HEK293 (cell line): Measurements from ENCODE around the gene CACUL1.

Experiments used
- CTCF ChIA-PET: fragments of 350-600 bp; formaldehyde crosslinking; extraction: SDS; loops from one replicate; lab custom pipeline; 2021; ENCODE audit warnings: antibody characterized with exemption; lab: Yijun Ruan, JAX
- POLR2A ChIA-PET: fragments of 300-600 bp; formaldehyde crosslinking; extraction: SDS; loops from one replicate; lab custom pipeline; 2020; ENCODE audit warnings: antibody characterized with exemption, inconsistent platforms; lab: Yijun Ruan, JAX
- H3K27ac ChIP-seq: fragments of 200-500 bp; sonication (Bioruptor generic); 2 replicates; pipeline ENCODE4 v1.5.1; 2014; ENCODE audit warnings: low read depth, low read length, control low read depth, inconsistent platforms; ENCODE audit errors: extremely low read depth
- H3K36me3 ChIP-seq, 2 experiments: fragments of 200-500 bp in 1 of 2; sonication (Bioruptor generic) in 1 of 2; 1 replicate in 1 of 2; 2 replicates in 1 of 2; pipeline ENCODE4 v1.5.1; 2014 to 2017; ENCODE audit warnings: inconsistent platforms in 2 of 2, low read length in 2 of 2; ENCODE audit not compliant: control insufficient read depth in 2 of 2, insufficient read depth in 1 of 2
- H3K4me1 ChIP-seq: fragments of 200-500 bp; sonication (Bioruptor generic); 2 replicates; pipeline ENCODE4 v1.5.1; 2014; ENCODE audit warnings: mild to moderate bottlenecking, low read length, inconsistent platforms; ENCODE audit not compliant: control insufficient read depth, insufficient read depth
- H3K4me3 ChIP-seq: 2 replicates; pipeline ENCODE4 v1.5.1; 2011; ENCODE audit warnings: low read depth, mild to moderate bottlenecking, control low read depth, low read length, moderate library complexity
- H3K9me3 ChIP-seq: fragments of 200-500 bp; sonication (Bioruptor generic); 2 replicates; pipeline ENCODE4 v1.5.1; 2014; ENCODE audit warnings: low read depth, low read length, inconsistent platforms; ENCODE audit not compliant: control insufficient read depth, insufficient read depth
- PRDM1 ChIP-seq: fragments of 450-650 bp; formaldehyde crosslinking; IDR thresholded peaks from 2 replicates; pipeline ENCODE4; 2016; ENCODE audit warnings: missing biosample characterization, missing genetic modification characterization
- PRDM10 ChIP-seq: fragments of 450-650 bp; formaldehyde crosslinking; IDR thresholded peaks from 2 replicates; pipeline ENCODE4 v1.5.1; 2016; ENCODE audit warnings: missing biosample characterization, missing genetic modification characterization
- PRDM6 ChIP-seq: fragments of 450-650 bp; formaldehyde crosslinking; IDR thresholded peaks from 2 replicates; pipeline ENCODE4 v1.5.1; 2017; ENCODE audit warnings: missing biosample characterization, missing genetic modification characterization
- TCF7L2 ChIP-seq: IDR thresholded peaks from 2 replicates; pipeline ENCODE4 v1.6.1; 2011; ENCODE audit warnings: low read depth, mild to moderate bottlenecking, inconsistent platforms, low read length, moderate library complexity, borderline replicate concordance
- ZBTB1 ChIP-seq: fragments of 450-650 bp; formaldehyde crosslinking; IDR thresholded peaks from 2 replicates; pipeline ENCODE4 v1.5.1; 2016; ENCODE audit warnings: missing biosample characterization, missing genetic modification characterization
- ZBTB21 ChIP-seq: fragments of 450-650 bp; formaldehyde crosslinking; IDR thresholded peaks from 2 replicates; pipeline ENCODE4 v1.5.1; 2017; ENCODE audit warnings: missing biosample characterization, missing genetic modification characterization
- ZNF10 ChIP-seq: fragments of 450-650 bp; formaldehyde crosslinking; IDR thresholded peaks from 2 replicates; pipeline ENCODE4 v1.5.1; 2017; ENCODE audit warnings: missing biosample characterization, missing genetic modification characterization
- ZNF140 ChIP-seq: fragments of 450-650 bp; formaldehyde crosslinking; IDR thresholded peaks from 2 replicates; pipeline ENCODE4 v1.5.1; 2016; ENCODE audit warnings: missing biosample characterization, missing genetic modification characterization
- ZNF175 ChIP-seq: fragments of 450-650 bp; formaldehyde crosslinking; IDR thresholded peaks from 2 replicates; pipeline ENCODE4 v1.5.1; 2016; ENCODE audit warnings: missing biosample characterization, missing genetic modification characterization
- ZNF449 ChIP-seq: fragments of 450-650 bp; formaldehyde crosslinking; IDR thresholded peaks from 2 replicates; pipeline ENCODE4 v1.5.1; 2017; ENCODE audit warnings: missing biosample characterization, mild to moderate bottlenecking, missing genetic modification characterization, moderate library complexity
- ZNF488 ChIP-seq: fragments of 450-650 bp; formaldehyde crosslinking; IDR thresholded peaks from 2 replicates; pipeline ENCODE4 v1.5.1; 2016; ENCODE audit warnings: missing biosample characterization, missing genetic modification characterization
- ZNF501 ChIP-seq: fragments of 450-650 bp; formaldehyde crosslinking; IDR thresholded peaks from 2 replicates; pipeline ENCODE4 v1.5.1; 2016; ENCODE audit warnings: missing biosample characterization, missing genetic modification characterization
- ZNF518A ChIP-seq: fragments of 450-650 bp; formaldehyde crosslinking; conservative IDR thresholded peaks from 2 replicates; pipeline ENCODE4 v1.5.1; 2016; ENCODE audit warnings: low read depth, missing biosample characterization, missing genetic modification characterization
- ZNF621 ChIP-seq: fragments of 450-650 bp; formaldehyde crosslinking; IDR thresholded peaks from 2 replicates; pipeline ENCODE4 v1.5.1; 2017; ENCODE audit warnings: missing biosample characterization, missing genetic modification characterization
- ZNF704 ChIP-seq: fragments of 450-650 bp; formaldehyde crosslinking; IDR thresholded peaks from 2 replicates; pipeline ENCODE4 v1.5.1; 2016; ENCODE audit warnings: missing biosample characterization, missing genetic modification characterization

Gene CACUL1

GRCh38 chr10:118737603-118738302 is 17.0 kb downstream of the CACUL1 start:
- H3K4me1 ChIP-seq: peaks cover 41% of the 10 kb centered on the region
- no peak overlapping the region for H3K4me3 ChIP-seq
- H3K36me3 ChIP-seq: no peaks in the 10 kb centered on the region
- TF ChIP-seq PRDM6 (tag by site-specific recombination) (peak; percentile 81; the same call in 1 of the 2 replicates), PRDM1 (no peak), PRDM10 (0 out of 2 replicates have a peak, but pooled peaks have one; percentile 12), ZNF10 (tag by site-specific recombination) (0 out of 2 replicates have a peak, but pooled peaks have one; percentile 59), ZNF488 (tag by site-specific recombination) (no peak), TCF7L2 (no peak), ZNF621 (tag by site-specific recombination) (no peak), ZNF501 (tag by site-specific recombination) (no peak)
- no peaks in the 10 kb centered on the region for H3K9me3 ChIP-seq
- POLR2A ChIA-PET: interaction anchor here (1.1 kb wide), 1 partner anchor 17 kb away, joined by 3 read pairs; the partner anchor contains the start of gene CACUL1
- H3K27ac ChIP-seq: no peak overlapping the region
- CTCF ChIA-PET: interaction anchor here (0.6 to 0.8 kb wide), 3 partner anchors 17 to 157 kb away, joined by 3 to 9 read pairs (median 6); partner anchors contain the start of gene CACUL1

GRCh38 chr10:118735294-118735693 is 19.5 kb downstream of the CACUL1 start:
- ChIA-PET CTCF (interaction anchor here (0.7 to 5.7 kb wide), 7 partner anchors 13 to 167 kb away, joined by 3 to 34 read pairs (median 5); partner anchors contain the start of gene CACUL1), POLR2A (interaction anchor here (2.6 kb wide), 1 partner anchor 19 kb away, joined by 11 read pairs; the partner anchor contains the start of gene CACUL1)
- Histone ChIP-seq H3K36me3 (no peaks in the 10 kb centered on the region), H3K9me3 (no peaks in the 10 kb centered on the region), H3K27ac (no peak overlapping the region), H3K4me3 (no peak overlapping the region), H3K4me1 (peaks cover 51% of the 10 kb centered on the region)
- no peak for TF ChIP-seq ZBTB1 (tag by site-specific recombination)
- TF ChIP-seq ZNF518A: no peak
- TF ChIP-seq ZNF704: no peak
- TF ChIP-seq ZNF140 (tag by site-specific recombination): no peak
- TF ChIP-seq ZNF175: no peak
- no peak for TF ChIP-seq ZBTB21
- TF ChIP-seq ZNF449 (tag by site-specific recombination): no peak
